GM15510 (cell line): ENCODE results near the gene SVEP1.

Experiments
- POLR2A ChIP-seq: IDR thresholded peaks from 3 replicates; pipeline ENCODE4 v1.6.1; 2011; ENCODE audit warnings: borderline replicate concordance; ENCODE audit not compliant: insufficient read length; ENCODE audit errors: extremely low read depth

The SVEP1 gene

GRCh38 chr9:110338143-110338542 is 241.4 kb downstream of the SVEP1 start:
- TF ChIP-seq POLR2A: no peak

GRCh38 chr9:110337727-110338126 is 241.8 kb downstream of the SVEP1 start, which contains the start of gene TXNDC8:
TSS of gene TXNDC8 (minus strand) at chr9:110337863.
- TF ChIP-seq POLR2A: no peak

GRCh38 chr9:110336363-110336762 is 243.2 kb downstream of the SVEP1 start:
- TF ChIP-seq POLR2A: no peak

GRCh38 chr9:110334871-110335270 is 244.7 kb downstream of the SVEP1 start:
- TF ChIP-seq POLR2A: no peak

- no peak for TF ChIP-seq POLR2A
Measured at GRCh38 chr9:110334183-110334582, 245.4 kb downstream of the SVEP1 start.

GRCh38 chr9:110332766-110333165 is 246.8 kb downstream of the SVEP1 start:
- TF ChIP-seq POLR2A: no peak

- TF ChIP-seq POLR2A: no peak
Measured at GRCh38 chr9:110330484-110331105, 248.9 kb downstream of the SVEP1 start.

GRCh38 chr9:110329639-110330230 is 249.8 kb downstream of the SVEP1 start:
- no peak for TF ChIP-seq POLR2A

GRCh38 chr9:110328763-110329162 is 250.8 kb downstream of the SVEP1 start:
- TF ChIP-seq POLR2A: no peak

- no peak for TF ChIP-seq POLR2A
Measured at GRCh38 chr9:110327716-110328115, 251.8 kb downstream of the SVEP1 start.

GRCh38 chr9:110323818-110324217 is 255.7 kb downstream of the SVEP1 start:
- no peak for TF ChIP-seq POLR2A

GRCh38 chr9:110320651-110321445 is 258.7 kb downstream of the SVEP1 start:
- TF ChIP-seq POLR2A: no peak

GRCh38 chr9:110319781-110320492 is 259.6 kb downstream of the SVEP1 start:
- no peak for TF ChIP-seq POLR2A

GRCh38 chr9:110317911-110318310 is 261.6 kb downstream of the SVEP1 start:
- TF ChIP-seq POLR2A: no peak
